Trophoblast cell (in vitro differentiated cells and primary cell): ENCODE results near the gene SRPK3.

Experiments
- DNase-seq, 2 donors: peaks; one replicate each; pipeline ENCODE4 v3.0.0-alpha.2; 2016
- H2AFZ ChIP-seq: 2 replicates; pipeline ENCODE4 v1.6.1; 2013; ENCODE audit warnings: low read length, moderate library complexity, mild to moderate bottlenecking; ENCODE audit not compliant: insufficient read depth, poor library complexity
- H2AK5ac ChIP-seq: 2 replicates; pipeline ENCODE4 v1.6.1; 2013; ENCODE audit warnings: mild to moderate bottlenecking, low read length
- H2BK120ac ChIP-seq: 2 replicates; pipeline ENCODE4 v1.6.1; 2013; ENCODE audit warnings: low read length, mild to moderate bottlenecking, moderate library complexity; ENCODE audit not compliant: insufficient read depth, poor library complexity
- H2BK12ac ChIP-seq: 2 replicates; pipeline ENCODE4 v1.6.1; 2013; ENCODE audit warnings: mild to moderate bottlenecking, low read length, moderate library complexity
- H2BK5ac ChIP-seq: 2 replicates; pipeline ENCODE4 v1.6.1; 2013; ENCODE audit warnings: low read length, low read depth, moderate library complexity, mild to moderate bottlenecking; ENCODE audit not compliant: poor library complexity
- H3K14ac ChIP-seq: 2 replicates; pipeline ENCODE4 v1.6.1; 2013; ENCODE audit warnings: mild to moderate bottlenecking, low read length
- H3K18ac ChIP-seq: 2 replicates; pipeline ENCODE4 v1.6.1; 2013; ENCODE audit warnings: mild to moderate bottlenecking, low read length
- H3K23ac ChIP-seq: 2 replicates; pipeline ENCODE4 v1.6.1; 2013; ENCODE audit warnings: low read length
- H3K27ac ChIP-seq: 2 replicates; pipeline ENCODE4 v1.5.1; 2013; ENCODE audit warnings: low read depth, mild to moderate bottlenecking, inconsistent platforms, low read length, moderate library complexity
- H3K27me3 ChIP-seq: 2 replicates; pipeline ENCODE4 v1.6.1; 2013; ENCODE audit warnings: inconsistent platforms, mild to moderate bottlenecking, low read length, moderate library complexity; ENCODE audit not compliant: insufficient read depth
- H3K36me3 ChIP-seq, 2 experiments: 1 replicate in 1 of 2; 2 replicates in 1 of 2; pipeline ENCODE4 v1.6.1; 2013; ENCODE audit warnings: low read length in 2 of 2, mild to moderate bottlenecking in 2 of 2, moderate library complexity in 1 of 2; ENCODE audit not compliant: insufficient read depth in 2 of 2, control insufficient read depth in 1 of 2
- H3K4ac ChIP-seq: 2 replicates; pipeline ENCODE4 v1.6.1; 2013; ENCODE audit warnings: low read depth, mild to moderate bottlenecking, low read length, moderate library complexity
- H3K4me1 ChIP-seq, 2 experiments: 1 replicate in 1 of 2; 2 replicates in 1 of 2; pipeline ENCODE4 v1.6.1; 2013; ENCODE audit warnings: low read length in 2 of 2, mild to moderate bottlenecking in 2 of 2, moderate library complexity in 1 of 2; ENCODE audit not compliant: insufficient read depth in 2 of 2, control insufficient read depth in 1 of 2
- H3K4me2 ChIP-seq: 2 replicates; pipeline ENCODE4 v1.6.1; 2013; ENCODE audit warnings: inconsistent platforms, mild to moderate bottlenecking, low read length, moderate library complexity
- H3K4me3 ChIP-seq: 2 replicates; pipeline ENCODE4 v1.5.1; 2013; ENCODE audit warnings: mild to moderate bottlenecking, low read depth, low read length, inconsistent platforms
- H3K79me1 ChIP-seq: one replicate; pipeline ENCODE4 v1.6.1; 2013; ENCODE audit warnings: low read length
- H3K79me2 ChIP-seq: 2 replicates; pipeline ENCODE4 v1.6.1; 2013; ENCODE audit warnings: low read length, mild to moderate bottlenecking; ENCODE audit not compliant: control insufficient read depth, insufficient read depth, poor library complexity
- H3K9ac ChIP-seq: 2 replicates; pipeline ENCODE4 v1.6.1; 2013; ENCODE audit warnings: mild to moderate bottlenecking, low read length
- H3K9me3 ChIP-seq: 2 replicates; pipeline ENCODE4 v1.6.1; 2013; ENCODE audit warnings: low read depth, mild to moderate bottlenecking, control low read depth, inconsistent platforms, low read length; ENCODE audit not compliant: insufficient read depth
- H4K12ac ChIP-seq: 2 replicates; pipeline ENCODE4 v1.6.1; 2013; ENCODE audit warnings: low read depth, mild to moderate bottlenecking, low read length, moderate library complexity
- H4K8ac ChIP-seq: 2 replicates; pipeline ENCODE4 v1.6.1; 2013; ENCODE audit warnings: low read depth, mild to moderate bottlenecking, low read length, moderate library complexity
- H4K91ac ChIP-seq: one replicate; pipeline ENCODE4 v1.6.1; 2013; ENCODE audit warnings: low read depth, mild to moderate bottlenecking, low read length, moderate library complexity
- WGBS: extraction: QIAGEN DNeasy Blood & Tissue Kit; methylation state at CpG from one replicate; pipeline ENCODE4 v1.1.7; 2013; ENCODE audit warnings: missing lambda C conversion rate; ENCODE audit not compliant: insufficient read length, insufficient coverage; ENCODE audit errors: extremely low coverage; 5-methylcytosine and 5-hydroxymethylcytosine counted together

The SRPK3 gene

GRCh38 chrX:153784325-153784967 lies 3.6 kb downstream of the SRPK3 start:
- Histone ChIP-seq H2BK12ac (no peak overlapping the region), H4K12ac (no peak overlapping the region), H2AK5ac (no peak overlapping the region), H3K9me3 (no peaks in the 10 kb centered on the region), H3K4me1 (no peaks in the 10 kb centered on the region), H3K4ac (no peak overlapping the region), H3K4me3 (no peak overlapping the region), H3K18ac (no peak overlapping the region), H3K79me2 (no peaks in the 10 kb centered on the region), H3K27me3 (no peaks in the 10 kb centered on the region), H2BK120ac (no peak overlapping the region), H2AFZ (no peak overlapping the region), H3K23ac (no peak overlapping the region), H4K8ac (no peak overlapping the region), H3K4me2 (no peak overlapping the region), H3K79me1 (no peaks in the 10 kb centered on the region), H2BK5ac (no peak overlapping the region), H4K91ac (no peak overlapping the region), H3K9ac (no peak overlapping the region), H3K36me3 (peaks cover 41 to 48% of the 10 kb centered on the region in 2 experiments), H3K27ac (no peak overlapping the region), H3K14ac (no peak overlapping the region)
- no peak for DNase-seq
- WGBS, result no CpG with 5 or more reads among the region's 27 CpGs

GRCh38 chrX:153786669-153787068 lies 5.8 kb downstream of the SRPK3 start:
- Histone ChIP-seq H2BK12ac (no peak overlapping the region), H2BK5ac (no peak overlapping the region), H3K4me2 (no peak overlapping the region), H4K8ac (no peak overlapping the region), H3K9me3 (no peaks in the 10 kb centered on the region), H3K9ac (no peak overlapping the region), H2AFZ (no peak overlapping the region), H3K23ac (no peak overlapping the region), H3K27me3 (no peaks in the 10 kb centered on the region), H2AK5ac (no peak overlapping the region), H3K4me3 (no peak overlapping the region), H2BK120ac (no peak overlapping the region), H3K18ac (no peak overlapping the region), H3K79me2 (no peaks in the 10 kb centered on the region), H4K12ac (no peak overlapping the region), H3K4me1 (no peaks in the 10 kb centered on the region), H3K79me1 (no peaks in the 10 kb centered on the region), H3K36me3 (peaks cover 48 to 55% of the 10 kb centered on the region in 2 experiments), H3K27ac (no peak overlapping the region), H3K4ac (no peak overlapping the region), H4K91ac (no peak overlapping the region), H3K14ac (no peak overlapping the region)
- DNase-seq, result no peak
- WGBS, result no CpG with 5 or more reads among the region's 15 CpGs

GRCh38 chrX:153789654-153790053 lies 8.8 kb downstream of the SRPK3 start:
- Histone ChIP-seq H2AK5ac (no peak overlapping the region), H3K4me3 (no peak overlapping the region), H4K91ac (no peak overlapping the region), H2BK120ac (no peak overlapping the region), H3K23ac (no peak overlapping the region), H3K14ac (no peak overlapping the region), H3K27me3 (no peaks in the 10 kb centered on the region), H3K4ac (no peak overlapping the region), H4K8ac (no peak overlapping the region), H3K18ac (no peak overlapping the region), H3K9ac (no peak overlapping the region), H2BK5ac (no peak overlapping the region), H3K9me3 (no peaks in the 10 kb centered on the region), H3K79me2 (peaks cover 4% of the 10 kb centered on the region), H3K27ac (no peak overlapping the region), H3K4me2 (no peak overlapping the region), H3K4me1 (peaks cover 0 to 3% of the 10 kb centered on the region in 2 experiments), H4K12ac (no peak overlapping the region), H2AFZ (no peak overlapping the region), H3K79me1 (peaks cover 7% of the 10 kb centered on the region), H3K36me3 (peaks cover 45 to 56% of the 10 kb centered on the region in 2 experiments), H2BK12ac (no peak overlapping the region)
- DNase-seq, result no peak
- WGBS, result no CpG with 5 or more reads among the region's 12 CpGs

- H3K4ac ChIP-seq, result peak overlapping the region; percentile 14
- H2BK5ac ChIP-seq, result no peak overlapping the region
- H3K79me1 ChIP-seq, result peaks cover 10% of the 10 kb centered on the region
- peaks cover 9% of the 10 kb centered on the region for H3K79me2 ChIP-seq
- no peak overlapping the region for H2AFZ ChIP-seq
- no peak overlapping the region for H4K12ac ChIP-seq
- no peak overlapping the region for H3K23ac ChIP-seq
- H4K91ac ChIP-seq, result no peak overlapping the region
- H2AK5ac ChIP-seq, result no peak overlapping the region
- no CpG with 5 or more reads among the region's 17 CpGs for WGBS
- H3K14ac ChIP-seq, result no peak overlapping the region
- peaks cover 39 to 46% of the 10 kb centered on the region in 2 experiments for H3K36me3 ChIP-seq
- H3K18ac ChIP-seq, result no peak overlapping the region
- no peak overlapping the region for H3K27ac ChIP-seq
- H2BK12ac ChIP-seq, result no peak overlapping the region
- DNase-seq, result no peak
- H2BK120ac ChIP-seq, result no peak overlapping the region
- no peak overlapping the region for H3K4me2 ChIP-seq
- no peaks in the 10 kb centered on the region for H3K27me3 ChIP-seq
- no peak overlapping the region for H3K9ac ChIP-seq
- peaks cover 0 to 5% of the 10 kb centered on the region in 2 experiments for H3K4me1 ChIP-seq
- H3K9me3 ChIP-seq, result no peaks in the 10 kb centered on the region
- H4K8ac ChIP-seq, result no peak overlapping the region
- H3K4me3 ChIP-seq, result no peak overlapping the region
Observed at GRCh38 chrX:153791104-153791852, 10.4 kb downstream of the SRPK3 start.
